NCI-H524 treated with DMSO at 0.1 percent for 48 hours (cell line): ENCODE results near the gene FOSL1.

ENCODE experiments used
- DNase-seq: peaks from one replicate; lab custom pipeline; 2025; lab: John Stamatoyannopoulos, UW

Gene FOSL1

GRCh38 chr11:65863889-65864705 is 36.1 kb downstream of the FOSL1 start:
- no peak for DNase-seq

GRCh38 chr11:65862941-65863888 is 37.0 kb downstream of the FOSL1 start:
- no peak for DNase-seq

DNA sequence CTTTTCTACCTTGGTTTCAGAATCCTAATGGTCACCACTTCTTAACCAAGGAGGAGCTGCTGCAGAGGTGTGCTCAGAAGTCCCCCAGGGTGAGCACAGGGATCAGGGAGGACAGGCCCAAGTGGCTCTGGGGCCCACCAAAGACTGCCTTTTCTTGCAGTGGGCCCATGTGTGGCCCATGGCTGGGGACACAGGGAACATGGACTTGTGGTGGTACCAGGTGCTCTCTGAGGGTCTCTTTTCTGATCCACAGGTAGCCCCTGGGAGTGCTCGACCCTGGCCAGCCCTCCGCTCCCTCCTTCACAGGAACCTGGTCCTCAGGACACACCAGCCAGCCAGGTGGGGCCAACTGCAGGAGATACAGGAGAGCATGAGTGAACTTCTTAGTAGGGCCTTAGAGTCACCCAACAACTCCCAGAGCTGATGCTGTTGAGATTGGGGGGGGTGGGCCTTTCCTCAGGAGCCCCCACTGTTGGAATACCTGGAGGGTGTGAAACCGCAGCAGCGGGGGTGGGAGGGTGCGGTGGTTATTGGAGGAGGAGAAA is 37.9 kb downstream of the FOSL1 start:
- DNase-seq = no peak

DNA sequence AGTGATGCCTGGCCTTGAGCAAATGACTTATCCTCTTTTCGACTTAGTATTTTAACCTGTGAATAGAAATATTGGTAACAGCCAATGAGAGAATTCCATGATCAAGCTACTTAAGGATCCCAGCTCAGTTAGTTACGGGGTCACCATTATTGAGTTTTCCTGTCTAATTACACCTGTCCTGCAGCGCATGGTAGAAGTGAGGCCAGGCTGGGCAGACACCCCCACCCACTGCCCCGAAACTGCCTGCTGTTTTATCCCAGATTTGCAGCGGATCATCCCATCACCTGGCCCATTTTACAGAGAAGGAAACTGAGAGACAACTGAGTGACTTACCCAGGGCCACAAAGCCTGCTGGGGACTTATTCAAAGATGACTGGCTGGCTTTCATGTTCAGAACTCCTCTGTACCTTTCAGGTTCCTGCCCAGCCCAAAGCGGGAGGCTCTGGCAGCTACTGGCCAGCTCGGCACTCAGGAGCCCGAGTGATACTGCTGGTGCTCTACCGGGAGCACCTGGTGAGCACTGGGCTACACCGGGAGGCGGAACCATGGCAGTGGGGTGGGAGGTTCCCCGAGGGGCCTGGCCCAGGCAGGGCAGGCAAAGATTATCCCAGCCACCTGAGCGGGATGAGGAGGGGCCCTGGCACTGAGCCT is 38.5 kb downstream of the FOSL1 start:
- DNase-seq = no peak

GRCh38 chr11:65861165-65861505 is 39.1 kb downstream of the FOSL1 start:
- DNase-seq = no peak

GRCh38 chr11:65860278-65861164 is 39.7 kb downstream of the FOSL1 start, which contains the start of gene MUS81:
Gene MUS81, plus strand, starts transcription at chr11:65860433. Its CDS starts 321 bp downstream, at chr11:65860754.
- DNase-seq = peak; percentile 75

GRCh38 chr11:65859812-65860277 is 40.3 kb downstream of the FOSL1 start:
- DNase-seq = no peak

GRCh38 chr11:65859095-65859811 is 40.9 kb downstream of the FOSL1 start:
- DNase-seq = peak; percentile 80

DNA sequence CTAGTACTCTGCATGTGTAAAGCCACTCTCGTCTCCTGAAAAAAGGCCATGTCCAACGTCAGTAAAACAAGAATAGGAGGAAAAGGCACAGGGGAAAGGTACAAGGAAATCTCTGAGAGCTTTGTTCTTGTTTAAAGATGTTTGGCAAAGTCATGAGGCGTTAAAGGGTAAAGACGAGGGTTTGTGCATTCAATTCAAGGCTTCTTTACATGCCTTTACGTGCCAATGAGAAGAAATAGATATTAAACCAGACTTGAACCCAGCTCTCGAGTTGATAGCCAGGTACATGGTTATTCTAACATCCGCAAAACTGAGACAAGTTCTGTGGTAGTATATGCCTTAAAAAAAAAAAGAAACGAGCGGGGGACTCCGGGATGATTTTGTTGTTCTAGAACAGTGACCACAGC is 41.5 kb downstream of the FOSL1 start:
- DNase-seq = no peak

GRCh38 chr11:65857853-65858680 is 42.1 kb downstream of the FOSL1 start, which contains the start of gene CFL1:
Gene CFL1, minus strand, starts transcription at chr11:65858180. Its CDS starts 81 bp downstream, at chr11:65858099.
- peak; percentile 67 for DNase-seq

GRCh38 chr11:65857500-65857852 is 42.7 kb downstream of the FOSL1 start:
- DNase-seq = no peak

DNA sequence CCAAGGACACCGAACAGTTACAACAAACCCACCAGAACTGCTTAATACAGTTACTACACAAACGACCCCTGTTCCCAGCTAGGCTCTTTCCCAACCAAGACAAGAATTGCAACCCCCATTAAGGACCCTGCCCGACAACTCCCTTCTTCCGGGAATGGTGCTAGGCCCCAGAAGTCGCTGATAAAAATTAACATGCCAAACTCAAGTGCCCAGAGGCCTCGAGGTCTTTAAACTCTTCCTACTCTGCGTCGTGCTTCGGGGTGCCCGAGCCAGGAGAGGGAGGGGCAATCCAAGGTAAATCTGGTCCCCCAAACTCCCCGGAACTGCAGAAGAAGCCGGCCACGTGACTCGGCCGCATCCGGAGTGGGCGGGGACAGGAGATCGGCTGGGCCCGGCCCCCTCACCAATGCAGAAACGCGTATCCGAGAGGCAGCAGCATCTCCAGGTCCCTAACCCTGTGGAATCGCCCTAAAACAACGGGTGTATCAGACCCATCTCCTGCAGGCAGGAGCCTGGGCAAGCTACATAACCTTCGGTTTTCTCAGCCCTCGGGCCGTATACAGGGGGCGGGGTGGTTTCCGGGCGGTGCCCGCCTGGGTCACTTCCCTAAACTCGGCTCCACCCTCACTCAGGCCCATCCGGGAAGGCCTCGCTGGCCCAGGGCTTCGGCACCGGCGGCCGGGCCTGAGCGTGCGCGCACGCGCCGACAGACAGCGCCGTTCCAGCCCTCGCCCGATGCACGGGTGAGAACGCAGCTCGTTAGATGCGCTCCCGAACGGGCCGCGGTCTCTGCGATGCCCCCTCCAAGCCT is 43.3 kb downstream of the FOSL1 start:
- no peak for DNase-seq

- no peak for DNase-seq
Observed at GRCh38 chr11:65855927-65856363, 44.2 kb downstream of the FOSL1 start.

GRCh38 chr11:65854852-65855837 is 45.0 kb downstream of the FOSL1 start:
- no peak for DNase-seq

GRCh38 chr11:65854161-65854592 is 46.0 kb downstream of the FOSL1 start:
- DNase-seq = no peak

GRCh38 chr11:65853246-65853979 is 46.8 kb downstream of the FOSL1 start:
- DNase-seq = no peak
